Colon (tissue), 2 donors: ENCODE results near the gene UTS2B.

Experiments
- FAIRE-seq: peaks from 2 replicates; lab custom pipeline; 2012; peaks lifted over from hg19 to GRCh38; lab: Jason Lieb, UNC
- donor health status: control.
- donor health status: control.

Gene UTS2B

DNA sequence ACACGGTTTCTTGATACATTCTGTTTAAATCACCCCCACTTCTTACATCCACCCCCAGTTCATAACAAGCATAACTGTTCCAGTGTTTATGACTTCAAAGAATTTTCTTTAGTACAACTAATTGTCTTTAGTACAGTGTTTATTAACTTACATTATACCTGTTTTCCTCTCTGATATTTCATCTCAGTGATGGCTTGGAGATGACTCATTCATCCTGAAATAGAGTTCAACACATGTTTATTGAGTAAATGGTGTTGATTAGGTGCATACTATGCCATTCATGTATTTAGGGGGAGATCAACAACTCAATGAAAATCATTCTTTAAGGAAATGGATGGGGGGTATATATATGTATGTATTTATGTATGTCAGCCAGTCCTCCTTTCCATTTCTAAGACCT, 21.7 kb upstream of the UTS2B start:
- no peak for FAIRE-seq

DNA sequence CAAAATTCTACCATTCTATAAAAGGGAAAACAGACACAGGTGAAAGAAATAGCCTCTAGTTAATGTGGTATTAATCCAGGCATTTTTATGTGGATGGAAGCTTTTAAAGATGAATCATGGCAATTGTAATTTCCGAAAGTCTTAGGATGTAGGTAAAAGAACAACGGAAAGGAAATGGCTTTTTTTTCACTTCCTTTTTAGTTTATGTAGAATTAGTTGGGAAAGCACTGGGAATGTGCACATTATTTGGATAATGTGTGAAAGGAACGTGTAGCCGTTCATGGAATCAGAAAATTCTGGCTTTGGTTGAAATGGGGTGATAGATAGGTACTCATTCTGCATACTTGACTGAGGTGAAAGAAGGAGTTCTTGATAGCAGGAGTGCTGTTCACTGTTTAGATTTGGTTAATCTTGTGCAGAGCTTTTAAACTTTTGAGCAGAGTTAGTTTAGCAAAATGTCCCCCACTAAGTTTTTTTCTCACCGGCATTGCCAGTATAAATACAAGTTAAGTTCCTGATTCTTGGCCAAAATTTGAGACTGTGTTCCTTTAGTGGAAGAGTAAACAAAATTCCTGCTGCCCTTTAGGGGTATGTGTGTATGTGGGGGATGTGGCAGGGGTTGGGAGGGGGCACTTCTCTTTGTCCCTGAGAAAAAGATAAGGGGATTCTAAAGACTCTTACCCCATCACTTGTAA, 20.2 kb upstream of the UTS2B start:
- no peak for FAIRE-seq

DNA sequence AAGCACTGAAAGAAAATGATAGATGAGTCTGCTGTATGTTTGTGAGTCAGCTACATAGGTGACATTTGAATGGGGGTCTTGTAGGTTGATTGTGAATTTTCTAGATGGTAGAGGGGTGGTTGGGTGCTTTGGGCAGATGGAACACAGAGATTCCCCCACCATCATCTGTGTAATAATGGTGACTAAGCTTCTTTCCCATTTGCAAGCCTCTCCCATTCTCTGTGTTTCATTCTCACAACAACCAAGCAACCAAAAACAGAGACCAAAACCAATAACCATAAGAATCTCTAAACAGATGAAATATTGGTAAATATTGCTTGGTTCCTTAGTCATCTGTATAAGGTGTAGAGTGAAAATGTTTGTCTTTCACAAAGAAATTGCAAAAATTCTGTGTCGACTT, 17.8 kb upstream of the UTS2B start:
- FAIRE-seq, result no peak

DNA sequence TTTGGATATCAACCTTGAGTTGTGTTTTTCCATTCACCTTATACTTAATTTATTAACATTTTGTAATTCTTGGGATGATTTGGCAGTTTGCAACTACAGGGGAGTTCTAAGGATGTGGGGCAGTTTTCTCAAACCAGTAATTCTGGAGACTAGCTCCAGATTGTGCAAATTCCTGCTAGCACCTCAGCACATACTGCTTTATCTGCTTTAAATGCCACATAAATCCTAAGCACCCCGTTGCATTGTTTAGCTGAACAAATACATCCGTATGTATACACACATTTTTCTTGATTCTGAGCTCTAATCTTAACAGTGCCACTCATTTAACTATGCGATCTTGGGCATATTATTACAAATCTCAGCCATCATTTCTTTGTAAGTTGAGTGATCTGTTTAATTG, 16.9 kb upstream of the UTS2B start:
- FAIRE-seq, result no peak

DNA sequence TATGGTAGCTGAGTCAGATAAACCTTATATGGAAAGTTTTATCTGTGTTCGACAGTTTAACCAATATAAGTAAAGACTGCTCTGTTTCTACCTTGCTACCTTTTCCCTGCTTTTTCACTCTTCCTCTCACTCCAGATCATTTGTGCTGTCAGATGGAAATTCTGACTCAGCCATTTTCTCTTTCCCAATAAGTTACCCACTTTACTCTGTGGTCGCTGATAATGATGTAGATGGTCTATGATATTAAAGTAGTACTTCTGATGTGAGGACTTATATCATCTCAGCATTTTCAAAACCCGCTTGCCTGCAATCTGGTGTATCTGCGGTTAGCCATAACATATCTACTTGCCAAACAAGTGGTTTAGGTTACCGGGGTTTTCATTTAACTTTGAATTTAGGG, 15.0 kb upstream of the UTS2B start:
- FAIRE-seq, result no peak

DNA sequence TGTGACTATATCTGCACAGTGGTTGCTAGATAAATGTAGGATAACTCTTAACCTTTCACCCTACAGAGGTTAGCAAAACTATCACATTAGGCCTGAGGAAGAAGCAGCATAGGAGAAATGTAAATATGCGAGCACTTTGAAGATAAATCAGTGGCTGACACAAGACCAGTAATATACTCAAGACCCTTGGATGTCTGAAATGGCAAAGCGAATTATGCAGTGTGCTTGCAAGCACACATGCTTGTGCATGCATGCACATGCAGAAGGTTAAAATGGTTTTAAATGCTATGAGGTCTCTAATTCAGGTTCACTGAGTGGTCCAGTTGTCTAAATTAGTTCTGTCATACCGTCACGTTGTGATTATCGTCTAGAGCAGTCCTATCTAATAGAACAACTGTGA, 13.6 kb upstream of the UTS2B start:
- FAIRE-seq, result no peak

DNA sequence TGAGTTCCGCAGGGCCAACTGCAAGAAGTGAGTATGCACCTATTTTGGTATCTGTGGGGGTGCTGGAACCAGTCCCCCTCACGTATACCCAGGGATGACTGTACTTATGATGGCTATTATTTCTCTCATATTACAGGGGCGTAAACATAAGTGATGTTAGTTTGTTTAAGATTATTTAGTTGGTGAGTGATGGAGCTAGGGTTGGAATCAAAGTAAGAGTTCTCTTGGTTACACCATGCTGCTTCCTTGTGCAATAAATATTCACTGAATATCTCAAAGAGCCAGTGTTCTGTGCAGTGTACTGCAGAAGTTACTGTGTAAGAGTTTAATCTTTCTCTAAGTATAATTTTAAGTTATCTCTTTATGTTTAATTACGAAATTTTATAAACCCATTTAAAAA, 12.8 kb upstream of the UTS2B start:
- no peak for FAIRE-seq

DNA sequence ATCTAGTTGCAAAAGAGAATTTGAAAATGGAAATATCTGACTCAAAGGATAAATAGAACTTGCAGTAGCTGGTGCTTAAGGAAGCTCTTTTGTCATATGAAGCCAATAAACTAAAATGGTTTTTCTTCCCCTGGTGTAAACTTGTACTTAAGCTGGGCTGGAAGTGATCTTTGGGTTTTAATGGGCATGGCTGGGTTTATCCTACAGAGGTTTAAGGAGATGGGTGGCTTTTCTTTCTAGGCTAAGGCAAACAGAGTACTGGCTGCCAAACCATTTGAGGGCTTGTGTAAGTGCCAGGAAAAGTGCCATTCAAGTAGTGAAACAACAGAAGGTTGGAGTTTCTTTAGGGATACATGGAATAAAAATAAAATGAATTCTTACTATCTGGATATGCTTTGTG, 12.1 kb upstream of the UTS2B start:
- no peak for FAIRE-seq

DNA sequence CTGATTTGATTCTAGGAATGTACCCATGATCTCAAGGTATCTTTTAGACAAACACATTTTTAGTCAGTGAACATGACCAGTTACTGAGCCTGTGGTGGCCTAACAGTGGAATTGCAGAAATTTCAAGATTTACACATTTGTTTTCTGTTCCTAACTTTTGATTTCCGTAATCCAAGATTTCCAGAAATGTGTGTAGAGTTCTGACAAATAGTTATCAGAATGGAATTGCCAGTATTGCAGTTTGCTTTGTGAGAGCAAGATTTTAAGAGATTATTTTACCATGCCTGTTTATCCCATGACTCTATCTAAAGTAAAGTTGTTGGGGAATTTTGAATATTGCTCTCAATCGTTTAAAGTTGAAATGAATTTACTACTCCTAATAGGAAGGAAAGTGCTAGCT, 11.7 kb upstream of the UTS2B start:
- FAIRE-seq, result no peak

DNA sequence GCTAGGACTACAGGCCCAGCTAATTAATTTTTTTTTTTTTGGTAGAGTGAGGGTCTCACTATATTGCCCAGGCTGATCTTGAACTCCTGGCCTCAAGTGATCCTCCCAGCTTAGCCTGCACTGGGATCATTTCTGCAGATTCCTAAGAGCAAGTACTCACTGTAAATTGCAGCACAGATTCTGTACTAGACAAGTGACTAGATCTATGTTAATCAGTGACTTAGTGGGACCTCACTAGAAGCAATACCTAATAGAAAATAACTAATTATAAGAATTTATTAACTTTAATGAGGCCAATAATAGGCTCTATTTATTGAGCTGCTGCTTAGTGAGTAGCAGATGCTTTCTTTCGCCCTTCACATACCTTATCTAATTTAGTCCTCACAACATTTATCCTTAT, 10.6 kb upstream of the UTS2B start:
- no peak for FAIRE-seq

DNA sequence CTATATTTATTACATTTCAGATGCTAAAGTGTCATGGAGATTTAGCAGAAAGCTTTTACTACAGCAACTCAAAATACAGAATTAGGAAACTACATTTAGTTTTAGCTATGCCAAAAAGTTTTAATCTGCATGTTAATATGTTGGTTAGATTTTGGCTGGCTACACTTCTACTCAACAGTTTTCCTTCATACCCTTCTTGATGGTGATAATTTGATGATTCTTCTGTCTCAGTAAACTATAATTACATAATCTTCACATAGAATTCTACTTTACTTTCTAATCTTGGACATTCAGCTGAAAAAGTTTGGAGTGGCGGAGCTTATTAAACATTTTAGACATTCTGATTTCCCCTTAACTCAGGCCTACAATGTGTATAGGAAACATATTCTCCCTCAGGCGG, 10.0 kb upstream of the UTS2B start:
- no peak for FAIRE-seq

DNA sequence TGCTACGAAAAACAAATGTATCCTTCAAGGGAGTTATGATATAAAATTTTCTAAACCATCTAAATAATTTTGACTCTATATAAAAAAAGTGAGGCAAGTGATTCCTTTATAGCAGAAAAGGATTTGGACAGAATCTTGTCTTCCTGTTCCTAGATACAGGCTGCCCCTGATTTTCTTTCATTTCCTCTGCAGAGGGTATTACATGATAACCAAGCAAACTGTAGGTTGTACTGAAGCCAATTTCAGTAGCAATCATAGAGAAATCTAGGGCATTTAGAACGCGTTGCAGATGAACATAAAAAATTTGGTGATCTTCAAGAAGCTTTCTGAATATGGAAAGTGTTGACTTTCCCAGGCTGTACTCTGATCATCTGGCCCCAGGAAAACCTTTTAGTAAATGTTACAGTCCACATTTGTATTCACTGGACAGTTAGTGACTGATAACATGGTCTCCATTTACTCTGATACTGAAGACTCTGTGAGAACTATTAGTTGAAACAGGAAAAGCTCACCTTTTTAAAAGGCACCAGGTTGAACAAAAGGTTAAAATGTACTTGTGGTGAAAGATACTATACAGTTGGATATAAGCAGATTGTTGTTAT, 9.1 kb upstream of the UTS2B start:
- FAIRE-seq, result no peak

DNA sequence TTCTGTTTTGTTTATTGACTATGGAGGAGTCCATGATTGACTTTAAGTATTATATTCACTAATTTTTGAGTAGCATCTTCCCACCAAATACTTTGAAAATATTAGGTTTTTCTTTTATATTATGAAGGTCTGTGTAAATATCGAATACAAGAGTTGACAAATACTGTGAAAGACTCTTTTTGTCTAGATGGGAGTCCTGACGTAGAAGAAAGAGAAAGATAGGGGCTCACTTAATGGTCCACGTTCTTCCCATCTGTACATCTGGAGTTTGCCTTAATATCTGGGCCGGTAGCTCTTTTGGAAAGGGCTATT, 7.8 kb upstream of the UTS2B start:
- FAIRE-seq, result no peak

DNA sequence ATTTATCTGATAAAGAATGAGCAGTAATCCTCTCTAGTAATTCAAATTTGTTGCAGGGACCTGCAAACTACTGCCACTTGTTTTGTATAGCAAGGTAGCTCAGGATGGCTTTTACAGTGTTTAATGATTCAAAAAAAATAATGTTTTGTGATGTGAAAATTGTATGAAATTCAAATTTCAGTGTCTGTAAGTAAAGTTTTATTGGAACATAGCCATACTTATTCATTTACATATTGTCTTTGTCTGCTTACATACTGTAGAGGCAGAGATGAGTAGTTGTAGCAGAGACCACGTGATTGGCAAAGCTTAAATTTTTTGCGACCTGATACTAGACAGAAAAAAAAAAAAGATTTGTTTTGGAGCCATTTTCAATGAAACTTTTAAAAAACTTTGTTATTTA, 6.5 kb upstream of the UTS2B start:
- FAIRE-seq, result no peak

DNA sequence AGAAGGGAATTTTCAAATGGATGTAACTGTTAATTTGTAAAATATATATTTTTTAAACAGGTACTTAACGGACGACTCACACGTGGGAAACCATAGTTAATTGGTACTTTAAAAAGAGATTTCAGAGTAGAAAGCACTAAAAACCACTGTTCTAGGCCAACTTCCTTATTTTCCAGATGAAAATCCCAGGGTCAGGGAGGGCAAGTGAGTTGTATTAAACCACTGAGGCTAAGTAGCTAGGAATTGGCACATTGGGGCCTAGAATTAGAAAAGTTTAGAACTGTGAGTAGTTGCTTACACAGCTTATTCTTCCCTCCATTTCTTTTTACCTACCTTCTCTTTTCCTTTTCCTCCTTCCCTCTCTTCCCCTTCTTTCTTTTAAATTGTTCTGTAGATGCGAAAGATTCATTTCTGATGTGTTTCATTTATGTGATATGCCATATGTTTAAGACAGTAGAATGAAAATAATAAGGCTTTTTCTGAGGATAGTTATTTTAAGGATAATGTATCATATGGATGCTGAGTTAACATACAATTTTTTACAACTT, 4.1 kb upstream of the UTS2B start:
- FAIRE-seq, result no peak

DNA sequence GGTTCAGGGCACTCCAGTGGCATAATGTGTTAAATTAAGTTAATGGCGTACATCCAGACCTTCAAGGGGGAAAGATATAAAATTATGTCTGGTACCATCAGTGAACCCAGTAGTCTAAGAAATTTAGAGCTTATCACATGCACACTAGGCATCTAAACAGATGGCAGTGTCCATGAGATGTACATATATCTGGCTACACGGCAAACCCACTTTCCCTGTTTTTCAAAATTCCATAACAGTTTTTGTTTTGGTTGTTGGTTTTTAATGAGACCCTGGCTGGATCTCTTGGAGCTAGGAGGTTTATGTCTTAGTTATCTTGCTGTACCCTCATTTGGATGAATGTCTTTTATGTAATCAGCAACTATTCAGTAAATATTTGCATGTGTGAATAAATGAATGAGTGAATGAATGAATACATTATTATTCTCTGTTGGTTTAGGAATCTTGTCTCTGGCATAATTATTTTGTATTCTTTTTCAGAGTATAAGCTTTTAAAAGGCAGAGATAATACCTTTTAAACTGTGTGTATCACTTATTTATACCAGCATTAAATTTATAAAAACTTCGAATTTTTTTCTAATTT, 3.1 kb upstream of the UTS2B start:
- FAIRE-seq, result no peak

DNA sequence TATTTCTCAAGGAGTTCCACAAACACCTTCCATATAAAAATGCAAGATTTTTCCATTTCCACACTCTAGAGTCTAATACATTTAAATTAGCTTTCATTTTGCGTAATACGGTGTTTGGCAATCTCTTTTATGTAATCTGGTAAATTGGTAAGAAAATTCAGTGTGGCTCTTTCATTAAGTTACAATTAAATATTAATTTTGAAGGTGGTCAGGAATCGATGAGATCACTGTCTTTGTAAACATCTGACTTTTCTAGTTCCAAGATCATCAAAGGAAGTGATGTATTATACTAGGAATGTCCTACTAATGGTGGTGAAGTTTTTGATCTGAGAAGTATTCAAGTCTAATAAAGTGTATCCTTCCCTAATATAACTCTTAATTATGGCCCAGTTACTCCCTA, 1.1 kb upstream of the UTS2B start:
- no peak for FAIRE-seq

DNA sequence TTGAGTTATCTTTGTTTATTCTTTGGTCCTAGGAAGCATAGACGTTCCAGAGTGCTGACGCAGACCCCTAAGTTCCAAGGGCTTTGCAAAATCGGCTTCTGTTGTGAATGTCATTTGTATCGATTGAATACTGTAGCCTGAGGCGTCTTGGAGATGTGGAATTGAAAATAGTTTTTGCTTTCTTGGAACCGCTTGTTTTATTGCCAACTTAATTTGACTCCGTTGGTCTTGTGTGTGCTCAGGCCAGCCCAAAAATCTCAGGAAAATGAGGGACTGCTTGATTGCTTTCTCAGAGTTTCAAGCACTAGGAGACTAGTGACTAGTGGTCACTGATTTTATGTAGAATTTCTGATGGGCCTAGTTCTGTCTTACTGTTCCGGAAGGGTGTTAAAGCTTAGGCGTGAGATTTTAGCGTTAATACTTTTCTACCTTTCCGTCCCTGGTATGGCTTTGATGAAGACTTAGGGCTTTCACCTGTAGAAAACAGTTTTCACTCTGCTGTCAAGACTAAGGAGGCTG, 263 bp upstream of the UTS2B start:
- no peak for FAIRE-seq

DNA sequence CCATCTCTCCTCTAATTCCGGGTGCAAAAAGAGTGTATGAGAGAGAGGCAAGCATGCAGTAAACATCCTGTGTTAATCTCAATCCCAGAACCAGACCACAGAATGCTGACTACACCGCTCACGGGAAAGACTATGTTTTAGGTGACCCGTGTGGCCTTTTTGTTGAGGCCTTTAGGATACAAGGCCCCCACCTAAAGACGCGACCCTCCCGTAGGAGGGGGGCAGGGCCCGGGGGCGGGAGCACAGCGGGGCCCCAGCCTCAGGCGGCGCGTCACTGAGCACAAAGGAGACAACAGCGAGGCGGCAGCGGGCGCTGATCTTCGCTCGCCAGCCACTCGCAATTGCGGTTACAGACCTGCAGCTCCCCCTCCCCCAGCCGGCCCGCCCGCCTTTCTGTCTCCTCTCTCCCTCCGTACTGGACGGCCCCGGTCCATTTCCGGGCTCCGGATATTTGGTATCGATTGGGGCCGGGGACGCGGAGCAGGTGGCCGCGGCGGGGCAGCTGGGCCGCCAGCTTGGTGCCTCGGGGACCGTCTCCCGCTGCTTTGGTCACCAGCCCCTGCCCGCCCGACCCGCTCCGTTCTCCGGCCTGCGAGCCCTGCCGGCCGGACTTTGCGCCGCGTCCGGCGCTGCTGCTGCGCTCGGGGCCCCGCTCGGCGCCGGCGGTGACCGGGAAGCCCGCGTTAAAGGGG, 1.2 kb downstream of the UTS2B start, which contains the start of gene CCDC50:
TSS of gene CCDC50 (plus strand) at position 433 of the 692 bp plus-strand sequence. CDS start 281 bp downstream, outside the sequence.
- FAIRE-seq, result no peak

DNA sequence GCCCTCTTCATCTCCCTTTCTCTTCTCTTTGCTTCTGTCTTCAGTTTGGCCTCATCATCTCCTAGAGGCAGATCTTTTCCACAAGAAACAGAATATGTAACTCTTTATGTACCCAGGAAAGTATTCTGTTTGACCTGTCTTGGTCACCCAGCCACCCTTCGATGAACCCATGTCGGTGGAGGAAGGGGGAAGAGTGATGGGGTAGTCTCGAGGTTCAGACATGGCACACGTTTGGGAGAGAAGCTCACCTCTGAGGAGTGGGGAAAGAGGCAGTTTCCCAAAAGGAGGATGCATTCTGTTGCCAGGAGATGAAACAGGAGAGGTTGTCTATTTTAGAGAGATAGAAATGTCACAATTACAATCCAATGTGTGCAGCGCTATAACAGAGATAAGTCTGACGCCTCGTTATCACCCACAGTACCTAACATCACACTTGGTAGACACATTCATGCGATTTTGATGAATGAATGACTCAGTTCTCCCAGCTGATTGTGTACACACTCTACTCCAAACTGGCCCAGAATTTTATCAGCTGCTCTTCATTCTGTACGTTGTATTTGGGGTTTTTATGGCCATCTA, 1.9 kb downstream of the UTS2B start:
- no peak for FAIRE-seq

DNA sequence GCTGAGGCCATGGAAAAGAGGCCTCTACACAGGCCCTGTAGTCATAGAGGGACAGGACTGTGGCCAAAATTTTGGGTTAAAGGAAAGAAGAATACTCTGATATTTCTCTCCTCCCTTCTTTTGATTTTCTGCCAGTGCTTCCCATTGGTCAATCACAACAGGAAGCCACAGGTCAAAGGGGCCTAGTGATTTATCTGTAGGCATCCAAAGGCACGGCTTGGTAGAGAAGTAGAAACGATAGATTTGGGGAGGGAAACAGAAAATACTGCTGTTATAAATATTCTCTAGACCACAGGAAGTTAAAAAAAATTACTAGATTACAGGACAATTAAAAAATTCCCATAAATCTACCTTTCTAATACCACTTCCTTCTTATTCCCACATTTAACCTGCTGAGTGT, 2.8 kb downstream of the UTS2B start:
- FAIRE-seq, result no peak

DNA sequence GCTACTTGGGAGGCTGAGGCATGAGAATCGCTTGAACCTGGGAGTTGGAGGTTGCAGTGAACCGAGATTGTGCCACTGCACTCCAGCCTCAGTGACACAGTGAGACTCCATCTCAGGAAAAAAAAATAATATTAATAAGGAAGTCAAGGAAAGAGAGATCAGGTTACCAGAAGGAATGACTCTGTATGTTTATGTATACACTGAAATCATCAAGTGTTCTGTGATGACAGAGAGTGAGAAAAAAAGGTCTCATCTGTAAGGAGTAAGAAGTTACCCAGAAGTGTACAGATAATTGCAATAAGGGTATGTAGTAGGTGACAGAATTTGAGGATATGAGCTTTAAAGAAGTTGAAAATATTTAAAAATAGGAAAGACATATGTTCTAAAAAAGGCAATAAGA, 5.4 kb downstream of the UTS2B start:
- no peak for FAIRE-seq
